Transverse colon (tissue), 4 donors: ENCODE data around the gene SCN8A. TPM values are rescaled to one million over a fixed set of nuclear protein-coding genes. Genes with fewer than 3 reads are reported as not detected.

Experiments used
- DNase-seq: peaks from one replicate; pipeline ENCODE4 v3.0.0-alpha.2; 2019
- H3K27ac ChIP-seq, 4 donors: fragments of 200-600 bp; sonication (generic); 2 replicates each; pipeline ENCODE4 v1.5.1; 2016 to 2018; ENCODE audit warnings: inconsistent platforms in 4 of 4
- H3K27me3 ChIP-seq: fragments of 200-600 bp; sonication (generic); 2 replicates; pipeline ENCODE4 v1.5.1; 2017; ENCODE audit warnings: inconsistent platforms
- H3K36me3 ChIP-seq, 4 donors: fragments of 200-600 bp; sonication (generic); 2 replicates each; pipeline ENCODE4 v1.5.1; 2017 to 2019; ENCODE audit warnings: inconsistent platforms in 4 of 4
- H3K4me1 ChIP-seq, 4 donors: fragments of 200-600 bp; sonication (generic); 2 replicates each; pipeline ENCODE4 v1.5.1; 2017 to 2020; ENCODE audit warnings: inconsistent platforms in 4 of 4
- H3K4me3 ChIP-seq, 4 donors: fragments of 200-600 bp; sonication (generic); 1 replicate in 1 of 4; 2 replicates in 3 of 4; pipeline versions ENCODE4 v1.5.1 to v1.6.1; 2017 to 2019; ENCODE audit warnings: inconsistent platforms in 4 of 4
- H3K9me3 ChIP-seq, 2 donors: fragments of 200-600 bp; sonication (generic); 2 replicates each; pipeline ENCODE4 v1.5.1; 2017 to 2019; ENCODE audit warnings: inconsistent platforms in 2 of 2
- CTCF ChIP-seq, 5 experiments: fragments of 200-600 bp in 3 of 5; fragments of 450-650 bp in 2 of 5; sonication (generic) in 3 of 5; IDR thresholded peaks; 1 replicate in 2 of 5; 2 replicates in 3 of 5; pipeline ENCODE4 v1.5.1; 2016 to 2017; ENCODE audit warnings: antibody characterized with exemption in 5 of 5, inconsistent platforms in 3 of 5, mild to moderate bottlenecking in 2 of 5, moderate library complexity in 1 of 5
- EP300 ChIP-seq: sonication (generic); formaldehyde crosslinking; IDR thresholded peaks from one replicate; pipeline ENCODE4 v1.6.1; 2017; ENCODE audit warnings: antibody characterized with exemption, low read depth
- POLR2A ChIP-seq: fragments of 450-650 bp; IDR thresholded peaks from one replicate; pipeline ENCODE4 v1.6.1; 2016; ENCODE audit warnings: antibody characterized with exemption, mild to moderate bottlenecking, moderate library complexity
- POLR2AphosphoS5 ChIP-seq, 3 donors: sonication (generic); formaldehyde crosslinking; IDR thresholded peaks; one replicate each; pipeline ENCODE4 v1.6.1; 2016; ENCODE audit warnings: antibody characterized with exemption in 3 of 3
- WGBS, 2 donors: methylation state at CpG; one replicate each; pipeline ENCODE4 v1.1.5; 2018; ENCODE audit warnings: low coverage in 1 of 2; 5-methylcytosine and 5-hydroxymethylcytosine counted together
- in situ Hi-C, 4 donors: fragments of 200-750 bp; cut with MboI; loops; one replicate each; pipeline versions ENCODE4 v1.15.0 to v1.15.1; 2017; ENCODE audit warnings: low sequenced_read_pairs in 3 of 4, low pct_ligation_motif_present in 1 of 4, low pct_unique_long_range_greater_than_20kb in 1 of 4
- intact Hi-C: fragments of 100-400 bp; cut with DNase I; formaldehyde crosslinking; loops from one replicate; pipeline ENCODE4 v1.15.1; 2023; ENCODE audit warnings: low total_unique reads
- total RNA-seq, 4 donors: library from RNA; depleted of rRNA; stranded (reverse); fragments of >200 nt; gene quantifications; one replicate each; pipeline ENCODE4 v1.1.0, GENCODE V29; 2016

SCN8A gene
- total RNA-seq, 4 donors from 2014 or later: 0.37 to 6.8 (median 3.2) TPM

- H3K36me3 ChIP-seq: no peaks in the 10 kb centered on the region
- WGBS, 2 donors: 89 to 100% methylated on average over 1 to 3 of the region's 3 CpGs
- in situ Hi-C loops: no loop called here
Observed at GRCh38 chr12:51717326-51717925, 126.4 kb downstream of the SCN8A start.

DNA sequence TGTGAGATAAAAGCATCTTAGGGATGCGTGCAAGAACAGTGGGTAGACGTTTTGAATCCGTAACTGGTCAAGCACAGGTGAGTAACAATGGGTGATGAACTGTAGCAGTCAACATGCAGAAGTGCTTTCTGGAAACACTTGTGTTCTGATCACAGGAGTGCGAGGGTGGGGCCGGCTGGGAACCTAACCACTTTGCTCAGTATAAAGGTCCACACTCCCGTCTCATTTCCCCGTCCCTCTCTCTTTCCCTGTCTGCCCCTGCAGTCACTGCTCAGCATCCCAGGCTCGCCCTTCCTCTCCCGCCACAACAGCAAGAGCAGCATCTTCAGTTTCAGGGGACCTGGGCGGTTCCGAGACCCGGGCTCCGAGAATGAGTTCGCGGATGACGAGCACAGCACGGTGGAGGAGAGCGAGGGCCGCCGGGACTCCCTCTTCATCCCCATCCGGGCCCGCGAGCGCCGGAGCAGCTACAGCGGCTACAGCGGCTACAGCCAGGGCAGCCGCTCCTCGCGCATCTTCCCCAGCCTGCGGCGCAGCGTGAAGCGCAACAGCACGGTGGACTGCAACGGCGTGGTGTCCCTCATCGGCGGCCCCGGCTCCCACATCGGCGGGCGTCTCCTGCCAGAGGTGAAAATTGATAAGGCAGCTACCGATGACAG lies 130.4 kb downstream of the SCN8A start:
- in situ Hi-C loops: no loop called here
- no peak overlapping the region for H3K27ac ChIP-seq
- H3K27me3 ChIP-seq: peaks cover 21% of the 10 kb centered on the region
- WGBS, 2 donors: 28 to 40% methylated on average over 8 to 41 of the region's 44 CpGs
- no peaks in the 10 kb centered on the region for H3K4me1 ChIP-seq
- no peaks in the 10 kb centered on the region for H3K36me3 ChIP-seq
- no peak for DNase-seq
- H3K9me3 ChIP-seq: no peaks in the 10 kb centered on the region
- intact Hi-C loops: no loop called here
- peak overlapping the region in 1 of 4 donors; percentile 2 for H3K4me3 ChIP-seq
- TF ChIP-seq POLR2AphosphoS5 (IDR thresholded peaks at IDR 0.05) (no peak), EP300 (no peak), POLR2A (no peak), CTCF (IDR thresholded peaks at IDR 0.05) (no peak)

More at GRCh38 chr12:51717326-51717925, 126.4 kb downstream of the SCN8A start:
- peaks cover 13% of the 10 kb centered on the region for H3K27me3 ChIP-seq
- TF ChIP-seq POLR2A: no peak
- no peak for TF ChIP-seq POLR2AphosphoS5 (IDR thresholded peaks at IDR 0.05)
- TF ChIP-seq CTCF (IDR thresholded peaks at IDR 0.05): no peak
- no peak for TF ChIP-seq EP300
- no peak for DNase-seq
- no peaks in the 10 kb centered on the region for H3K4me1 ChIP-seq
- no peak overlapping the region for H3K27ac ChIP-seq
- H3K9me3 ChIP-seq: no peaks in the 10 kb centered on the region
- no peak overlapping the region for H3K4me3 ChIP-seq
- intact Hi-C loops: no loop called here

GRCh38 chr12:51722431-51722830 lies 131.4 kb downstream of the SCN8A start:
- Histone ChIP-seq H3K9me3 (no peaks in the 10 kb centered on the region), H3K27me3 (peaks cover 21% of the 10 kb centered on the region), H3K27ac (no peak overlapping the region), H3K36me3 (no peaks in the 10 kb centered on the region), H3K4me3 (no peak overlapping the region), H3K4me1 (no peaks in the 10 kb centered on the region)
- DNase-seq: no peak
- TF ChIP-seq POLR2AphosphoS5 (IDR thresholded peaks at IDR 0.05) (no peak), CTCF (IDR thresholded peaks at IDR 0.05) (no peak), EP300 (no peak), POLR2A (no peak)
- intact Hi-C loops (no loop called here), in situ Hi-C loops (no loop called here)

DNA sequence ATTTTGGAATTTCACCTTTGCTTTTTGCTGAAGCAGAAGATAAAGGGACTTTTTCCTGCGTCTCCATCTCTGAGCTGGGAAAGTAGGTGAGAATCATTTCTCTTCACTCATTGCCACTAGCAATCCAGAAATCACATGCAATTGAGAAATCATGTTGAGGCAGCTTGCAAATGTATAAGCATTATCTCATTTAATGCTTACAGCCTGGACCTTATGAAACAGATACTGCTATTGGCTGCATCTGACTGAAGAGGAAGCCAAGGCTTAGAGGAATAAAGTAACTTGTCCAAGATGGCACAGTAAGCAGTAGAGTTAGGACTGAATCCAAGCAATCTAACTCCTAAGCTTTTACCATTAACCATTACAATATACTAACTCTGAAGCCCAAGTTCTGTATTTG lies 135.1 kb downstream of the SCN8A start:
- intact Hi-C loops (no loop called here), in situ Hi-C loops (no loop called here)
- no peak for DNase-seq
- H3K4me3 ChIP-seq: no peak overlapping the region
- no peak overlapping the region for H3K27ac ChIP-seq
- TF ChIP-seq EP300: no peak
- TF ChIP-seq POLR2AphosphoS5 (IDR thresholded peaks at IDR 0.05): no peak
- no peak for TF ChIP-seq POLR2A
- no peak for TF ChIP-seq CTCF (IDR thresholded peaks at IDR 0.05)
- no peaks in the 10 kb centered on the region for H3K4me1 ChIP-seq
- WGBS, 2 donors: 89 to 97% methylated on average over 1 of the region's 1 CpG
- H3K9me3 ChIP-seq: no peaks in the 10 kb centered on the region
- no peaks in the 10 kb centered on the region for H3K36me3 ChIP-seq
- peaks cover 16% of the 10 kb centered on the region for H3K27me3 ChIP-seq
